HG03469 (cell line): ENCODE data around the gene IBTK.
A peak's percentile ranks its signal among the peaks of the same experiment; 100 is the strongest.
"Not testable (repeated sequence)": the region's sequence is repeated elsewhere in the genome, so short reads cannot be mapped to it uniquely, and the experiment has no call there.

Experiments
- ATAC-seq: cut with Tn5 transposase; IDR thresholded peaks from one replicate; pipeline ENCODE4 v1.9.1; 2021; ENCODE audit warnings: mild to moderate bottlenecking, moderate library complexity, moderate number of reproducible peaks; ENCODE audit not compliant: unreplicated experiment

The IBTK gene

DNA sequence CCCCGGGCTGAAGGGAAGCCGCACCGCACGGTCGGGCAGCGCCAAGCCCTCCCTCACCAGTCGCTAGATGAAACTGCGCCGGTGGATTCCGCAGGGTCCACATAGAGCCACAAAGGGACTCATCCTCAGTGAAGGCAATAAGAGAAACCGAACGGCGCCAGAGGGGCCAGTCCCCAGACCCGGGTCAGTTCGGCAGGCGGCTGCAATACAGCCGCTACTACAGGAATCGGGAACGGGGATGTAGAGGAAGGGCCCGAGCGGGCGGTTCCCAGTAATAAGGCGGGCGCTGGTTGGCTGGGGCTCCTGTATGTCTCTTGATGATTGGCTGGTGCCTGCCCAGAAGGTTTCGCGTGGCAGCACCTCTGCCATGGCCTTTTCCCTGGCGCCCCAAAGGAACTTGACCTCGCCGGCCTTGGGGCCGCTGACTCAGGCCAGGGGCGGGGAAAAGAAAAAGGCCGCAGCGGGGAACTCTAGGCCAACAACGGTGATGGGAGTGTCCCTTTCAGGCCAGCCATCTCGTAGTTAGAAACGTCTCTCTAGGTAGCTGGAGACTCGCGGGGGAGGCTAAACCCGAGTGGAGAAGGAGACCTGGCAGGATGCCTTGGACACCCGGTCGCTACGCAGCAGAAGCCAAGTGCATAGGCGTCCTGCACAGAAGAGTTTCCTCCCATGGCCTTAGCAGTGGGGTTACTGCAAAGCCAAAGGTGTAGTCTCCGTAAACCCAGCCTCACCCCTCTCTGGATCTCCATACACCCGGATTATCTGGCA, at the start of gene IBTK:
Gene IBTK, minus strand, starts transcription at position 240 of the 768 bp plus-strand sequence. CDS start 7,258 bp downstream, outside the sequence.
- ATAC-seq, result peak; percentile 79

DNA sequence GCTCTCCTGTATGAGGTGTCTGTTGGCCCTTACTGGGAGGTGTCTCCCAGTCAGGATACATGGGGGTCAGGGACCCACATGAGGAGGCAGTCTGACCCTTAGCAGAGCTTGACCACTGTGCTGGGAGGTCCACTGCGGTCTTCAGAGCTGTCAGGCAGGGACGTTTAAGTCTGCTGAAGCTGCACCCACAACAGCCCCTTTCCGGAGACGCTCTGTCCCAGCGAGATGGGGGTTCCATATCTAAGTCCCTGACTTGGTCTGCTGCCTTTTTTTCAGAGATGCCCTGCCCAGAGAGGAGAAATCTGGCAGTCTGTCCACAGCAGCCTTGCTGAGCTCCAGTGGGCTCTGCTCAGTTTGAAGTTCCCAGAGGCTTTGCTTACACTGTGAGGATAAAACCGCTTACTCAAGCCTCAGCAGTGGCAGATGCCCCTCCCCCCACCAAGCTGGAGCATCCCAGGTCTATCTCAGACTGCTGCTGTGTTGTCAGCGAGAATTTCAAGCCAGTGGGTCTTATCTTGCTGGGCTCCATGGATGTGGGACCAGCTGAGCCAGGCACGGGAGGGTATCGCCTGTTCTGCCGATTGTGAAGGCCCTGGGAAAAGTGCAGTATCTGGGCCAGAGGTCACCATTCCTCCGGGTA, 36.3 kb upstream of the IBTK start:
- ATAC-seq, result no peak

DNA sequence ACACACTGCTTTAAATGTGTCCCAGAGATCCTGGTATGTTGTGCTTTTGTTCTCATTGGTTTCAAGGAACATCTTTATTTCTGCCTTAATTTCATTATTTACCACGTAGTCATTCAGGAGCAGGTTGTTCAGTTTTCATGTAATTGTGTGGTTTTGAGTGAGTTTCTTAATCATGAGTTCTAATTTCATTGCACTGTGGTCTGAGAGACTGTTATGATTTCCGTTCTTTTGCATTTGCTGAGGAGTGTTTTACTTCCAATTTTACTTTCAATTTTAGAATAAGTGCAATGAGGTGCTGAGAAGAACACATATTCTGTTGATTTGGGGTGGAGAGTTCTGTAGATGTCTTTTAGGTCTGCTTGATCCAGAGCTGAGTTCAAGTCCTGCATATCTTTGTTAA, 34.0 kb upstream of the IBTK start:
- ATAC-seq, result not testable (repeated sequence)

DNA sequence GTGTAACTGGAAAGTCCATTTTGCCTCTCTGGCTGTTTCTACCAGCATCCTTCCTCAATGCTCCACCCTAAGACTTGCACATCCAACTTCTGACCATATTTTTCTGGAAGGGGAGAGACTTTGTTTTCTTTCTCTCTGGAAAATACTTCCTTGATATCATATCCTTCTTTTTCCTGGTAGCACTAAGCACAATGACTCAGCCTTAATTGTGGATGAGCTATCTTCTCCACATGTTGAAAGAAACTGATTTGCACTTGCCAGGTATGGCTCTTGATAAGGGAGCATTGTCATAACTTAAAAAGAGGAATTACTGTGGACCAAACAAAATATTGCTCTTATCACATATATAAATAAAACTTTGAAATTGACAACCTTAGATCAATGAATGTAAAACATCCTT, 30.1 kb upstream of the IBTK start:
- no peak for ATAC-seq

DNA sequence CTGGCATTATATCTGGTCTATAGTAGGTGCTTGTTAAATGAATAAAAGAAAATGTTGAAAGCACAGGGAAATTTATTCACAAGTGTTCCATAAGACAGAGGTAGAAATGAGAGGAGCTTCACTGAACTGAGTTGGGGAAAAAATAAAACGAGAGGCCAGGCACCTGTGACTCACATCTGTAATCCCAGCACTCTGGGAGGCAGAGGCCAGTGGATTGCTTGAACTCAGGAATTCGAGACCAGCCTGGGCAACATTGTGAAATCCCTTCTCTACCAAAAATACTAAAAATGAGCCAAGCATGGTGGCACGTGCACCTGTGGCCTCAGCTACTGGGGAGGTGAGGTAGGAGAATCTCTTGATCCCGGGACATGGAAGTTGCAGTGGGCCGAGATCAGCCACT, 28.1 kb upstream of the IBTK start:
- ATAC-seq, result no peak

DNA sequence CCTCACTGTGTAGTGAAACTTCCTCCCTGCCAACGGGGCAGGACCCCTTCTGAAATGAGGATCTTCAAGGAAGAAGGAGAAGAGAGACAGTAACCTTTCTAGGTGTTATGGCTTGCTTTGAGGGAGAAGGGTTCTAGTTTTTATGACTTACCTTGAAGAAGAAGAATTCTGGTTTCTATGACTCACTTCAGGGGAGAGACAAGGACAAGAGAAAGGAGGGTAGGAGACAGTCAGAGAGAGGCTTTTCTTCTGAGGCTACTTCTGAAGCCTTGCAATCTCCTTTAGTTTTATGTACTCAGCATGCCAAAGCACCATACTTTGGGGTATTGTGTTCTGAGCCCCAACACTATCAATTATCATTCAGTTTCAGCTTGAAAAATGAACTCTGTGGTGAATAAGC, 25.8 kb upstream of the IBTK start:
- no peak for ATAC-seq

DNA sequence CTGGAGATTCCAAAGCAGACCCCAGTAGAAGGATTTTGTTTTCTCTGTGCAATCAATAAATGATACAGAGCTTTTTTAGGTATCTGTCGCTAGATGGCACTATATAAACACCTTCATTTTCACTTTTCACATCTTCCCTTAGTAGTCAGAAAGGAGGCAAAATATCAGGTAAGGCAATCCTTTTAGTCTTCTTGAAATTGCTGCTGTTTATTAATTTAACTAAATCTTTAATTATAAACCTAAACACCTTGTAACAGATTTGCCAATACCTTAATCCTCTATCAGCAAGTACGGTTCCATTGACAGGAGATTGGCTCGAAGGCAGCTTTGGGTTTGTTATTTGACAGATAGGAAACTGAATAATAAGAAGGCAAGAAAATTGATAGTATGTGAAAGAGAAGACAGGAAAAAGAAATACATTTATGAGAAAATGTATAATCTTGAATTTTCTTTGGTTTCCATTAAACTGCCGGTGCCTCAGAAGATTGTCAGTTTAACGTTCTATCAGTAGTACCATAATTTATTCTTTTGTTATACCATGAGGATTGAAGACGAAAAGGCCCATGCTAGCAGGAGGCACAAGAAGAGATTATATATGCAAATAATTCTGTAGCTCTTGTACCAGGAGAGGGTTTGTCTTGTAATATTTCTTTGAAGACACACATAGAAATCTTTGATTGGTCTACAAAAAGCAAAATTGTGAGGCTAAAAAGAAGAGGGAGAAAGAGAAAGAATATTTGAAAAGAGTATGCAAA, 23.5 kb upstream of the IBTK start:
- peak; percentile 64 for ATAC-seq

- ATAC-seq, result no peak
These were observed 20.8 kb upstream of the IBTK start for GRCh38 chr6:82268301-82268846.

DNA sequence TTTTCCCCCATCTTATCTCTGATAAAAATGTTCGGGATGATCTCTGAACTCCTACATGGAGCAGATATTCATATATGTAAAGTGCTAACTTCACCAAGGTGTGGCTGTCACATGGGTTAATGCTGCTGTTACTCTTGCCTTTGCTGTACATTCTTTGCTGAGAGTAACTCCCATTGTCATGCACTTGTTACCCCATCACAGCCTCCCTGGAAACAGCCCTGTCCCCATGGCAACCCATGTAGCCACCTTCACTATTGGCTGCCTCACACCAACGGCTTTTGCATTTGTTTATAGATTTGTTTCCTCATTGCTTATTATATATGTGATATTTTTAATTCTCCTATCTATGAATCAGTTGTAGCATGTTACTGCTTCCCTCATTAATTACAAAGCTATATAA, 17.3 kb upstream of the IBTK start:
- ATAC-seq, result no peak

GRCh38 chr6:82264321-82264720, 16.8 kb upstream of the IBTK start:
- ATAC-seq, result no peak

- no peak for ATAC-seq
These were observed 16.4 kb upstream of the IBTK start for GRCh38 chr6:82263916-82264315.

DNA sequence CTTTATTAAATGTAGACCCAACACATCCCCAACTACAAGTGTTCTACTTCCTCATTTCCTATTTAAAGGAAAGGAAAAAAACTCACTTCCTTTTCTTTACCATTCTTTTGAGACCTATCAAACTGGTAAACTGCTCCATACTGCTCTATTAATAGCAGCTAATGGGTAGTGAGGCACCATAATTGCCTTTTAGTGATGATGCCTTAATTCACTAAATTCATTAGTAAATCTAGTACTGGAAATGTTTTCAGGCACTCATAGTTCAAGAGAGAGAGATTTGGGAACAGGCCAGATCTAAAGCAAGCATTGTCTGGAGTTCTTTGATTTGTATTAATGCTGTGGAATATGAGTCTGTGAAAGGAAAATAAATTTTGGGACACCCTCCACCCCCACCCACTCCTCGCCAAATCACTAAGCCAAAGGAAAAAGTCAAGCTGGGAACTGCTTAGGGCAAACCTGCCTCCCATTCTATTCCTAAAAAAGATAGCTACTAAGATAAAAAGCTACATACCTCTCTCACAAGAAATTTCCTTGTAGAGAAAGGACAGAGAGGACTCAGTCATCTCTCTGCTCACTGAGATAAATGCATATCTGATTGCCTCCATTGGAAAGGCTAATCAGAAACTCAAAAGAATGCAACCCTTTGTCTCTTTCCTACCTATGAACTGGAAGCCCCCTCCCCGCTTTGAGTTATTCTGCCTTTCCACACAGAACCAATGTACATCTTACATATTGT, 13.6 kb upstream of the IBTK start:
- no peak for ATAC-seq

GRCh38 chr6:82259389-82259788, 11.8 kb upstream of the IBTK start:
- ATAC-seq, result no peak

DNA sequence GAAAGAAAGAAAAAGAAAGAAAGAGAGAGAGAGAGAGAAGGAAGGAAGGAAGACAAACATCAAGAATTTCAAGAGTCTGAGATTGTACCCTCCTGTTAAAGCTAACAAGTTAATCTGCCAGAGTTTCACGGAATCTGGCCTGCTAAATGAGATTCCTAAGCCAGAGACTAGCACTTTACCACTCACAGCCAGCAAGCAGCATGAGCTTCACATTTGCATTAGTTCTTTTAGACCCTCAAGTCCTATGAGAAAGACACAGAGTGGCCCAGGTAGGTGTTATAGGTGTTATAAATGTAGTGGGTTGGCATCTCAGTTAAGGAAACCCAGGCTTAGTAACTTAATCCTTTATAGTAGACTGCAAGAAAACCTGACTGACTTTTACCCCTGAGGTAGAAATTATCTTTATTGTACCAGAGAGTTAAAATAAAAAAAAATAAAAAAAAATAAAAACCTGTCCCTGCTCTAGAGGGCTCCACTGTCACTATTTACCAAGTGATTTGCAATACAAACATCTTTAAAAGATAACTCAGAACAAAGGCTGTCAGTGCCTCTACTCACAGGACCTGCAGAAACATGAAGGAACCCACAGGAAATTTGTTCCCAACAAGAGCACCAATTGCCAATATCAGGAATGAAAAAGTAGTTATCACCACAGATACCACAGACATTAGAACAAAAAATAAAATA, 9.7 kb upstream of the IBTK start:
- no peak for ATAC-seq

GRCh38 chr6:82254722-82255121, 7.2 kb upstream of the IBTK start:
- not testable (repeated sequence) for ATAC-seq

- ATAC-seq, result no peak
These were observed 4.4 kb upstream of the IBTK start for GRCh38 chr6:82251942-82252341.

DNA sequence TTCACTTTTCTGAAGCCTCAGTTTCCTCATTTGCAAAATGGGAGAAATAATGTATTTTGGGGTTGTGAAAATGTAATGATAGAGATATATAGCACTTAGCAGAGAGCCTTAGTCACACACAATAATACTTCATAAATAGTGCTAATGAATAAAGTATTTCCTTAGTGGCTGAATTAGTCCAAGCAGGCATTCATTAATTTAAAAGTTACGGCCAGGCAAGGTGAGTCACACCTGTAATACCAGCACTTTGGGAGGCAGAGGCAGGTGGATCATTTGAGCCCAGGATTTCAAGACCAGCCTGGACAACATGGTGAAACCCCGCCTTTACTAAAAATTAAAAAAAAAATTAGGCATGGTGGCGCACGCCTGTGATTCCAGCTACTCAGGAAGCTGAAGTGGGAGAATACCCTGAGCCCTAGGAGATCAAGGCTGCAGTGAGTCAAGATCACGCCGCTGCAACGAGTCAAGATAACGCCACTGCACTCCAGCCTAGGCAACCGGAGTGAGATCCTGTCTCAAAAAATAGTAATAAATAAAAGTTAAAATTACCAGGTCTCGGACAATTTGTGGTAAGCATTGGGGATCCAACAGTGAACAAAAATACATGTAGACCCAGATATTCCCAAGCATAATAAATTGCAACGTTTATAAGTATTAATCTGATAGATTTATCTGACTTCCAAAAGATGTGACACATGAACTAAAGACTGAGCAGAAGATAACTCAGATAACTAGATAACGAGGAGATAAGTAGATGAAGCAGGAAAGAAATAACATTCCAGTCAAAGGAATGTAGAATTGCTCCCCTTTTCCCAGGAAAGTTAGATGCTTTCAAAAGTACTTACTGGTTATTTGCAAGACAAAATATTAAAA, 2.1 kb upstream of the IBTK start:
- no peak for ATAC-seq

- peak; percentile 34 for ATAC-seq
These were observed 760 bp upstream of the IBTK start for GRCh38 chr6:82248273-82248735.
